Measurements from ENCODE around the gene POLR1D.

DNA sequence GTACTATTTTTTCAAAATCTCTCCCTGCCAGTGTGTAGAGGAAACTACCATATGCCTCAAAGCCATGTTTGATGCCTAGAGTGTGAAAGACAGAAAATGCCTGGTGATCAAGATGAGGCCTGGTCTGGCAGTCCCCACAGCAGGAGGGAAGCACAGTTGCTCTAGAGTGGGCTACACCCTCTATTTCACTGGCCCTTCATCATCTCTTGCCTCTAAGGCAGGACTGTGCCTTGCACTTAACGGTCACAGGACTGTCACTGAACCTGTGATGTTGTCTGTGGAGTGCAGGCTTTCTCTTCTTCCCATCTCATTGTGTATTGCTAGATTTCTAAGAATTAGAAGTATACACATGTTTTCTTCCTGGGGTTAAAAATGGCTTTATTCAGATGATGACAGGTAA is 16.3 kb downstream of the POLR1D start:
- TF ChIP-seq, protein P1, sequence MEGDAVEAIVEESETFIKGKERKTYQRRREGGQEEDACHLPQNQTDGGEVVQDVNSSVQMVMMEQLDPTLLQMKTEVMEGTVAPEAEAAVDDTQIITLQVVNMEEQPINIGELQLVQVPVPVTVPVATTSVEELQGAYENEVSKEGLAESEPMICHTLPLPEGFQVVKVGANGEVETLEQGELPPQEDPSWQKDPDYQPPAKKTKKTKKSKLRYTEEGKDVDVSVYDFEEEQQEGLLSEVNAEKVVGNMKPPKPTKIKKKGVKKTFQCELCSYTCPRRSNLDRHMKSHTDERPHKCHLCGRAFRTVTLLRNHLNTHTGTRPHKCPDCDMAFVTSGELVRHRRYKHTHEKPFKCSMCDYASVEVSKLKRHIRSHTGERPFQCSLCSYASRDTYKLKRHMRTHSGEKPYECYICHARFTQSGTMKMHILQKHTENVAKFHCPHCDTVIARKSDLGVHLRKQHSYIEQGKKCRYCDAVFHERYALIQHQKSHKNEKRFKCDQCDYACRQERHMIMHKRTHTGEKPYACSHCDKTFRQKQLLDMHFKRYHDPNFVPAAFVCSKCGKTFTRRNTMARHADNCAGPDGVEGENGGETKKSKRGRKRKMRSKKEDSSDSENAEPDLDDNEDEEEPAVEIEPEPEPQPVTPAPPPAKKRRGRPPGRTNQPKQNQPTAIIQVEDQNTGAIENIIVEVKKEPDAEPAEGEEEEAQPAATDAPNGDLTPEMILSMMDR (IDR thresholded peaks at IDR 0.05; ENCODE audit: low read depth, low read length), result no peak
- TF ChIP-seq EZH2phosphoT487 (IDR thresholded peaks at IDR 0.05; ENCODE audit: low read depth), result no peak

All from OCI-LY3 (cell line).